Measurements from ENCODE around the gene EP400.
A peak's percentile ranks its signal among the peaks of the same experiment; 100 is the strongest.
"Not testable (repeated sequence)": the region's sequence is repeated elsewhere in the genome, so short reads cannot be mapped to it uniquely, and the experiment has no call there.

Gene EP400

GRCh38 chr12:132102297-132102696 lies 152.6 kb downstream of the EP400 start:
- DNase-seq = no peak

- not testable (repeated sequence) for DNase-seq
These were observed 153.3 kb downstream of the EP400 start for GRCh38 chr12:132103072-132103471.

GRCh38 chr12:132103542-132104308 lies 154.0 kb downstream of the EP400 start:
- DNase-seq = no peak

GRCh38 chr12:132105467-132105866 lies 155.7 kb downstream of the EP400 start:
- DNase-seq = no peak

- DNase-seq = no peak
These were observed 157.2 kb downstream of the EP400 start for GRCh38 chr12:132106921-132107320.

GRCh38 chr12:132108211-132108832 lies 158.6 kb downstream of the EP400 start:
- no peak for DNase-seq

GRCh38 chr12:132109741-132110140 lies 160.0 kb downstream of the EP400 start:
- DNase-seq = no peak

GRCh38 chr12:132110677-132111076 lies 160.9 kb downstream of the EP400 start:
- DNase-seq = no peak

- DNase-seq = no peak
These were observed 162.0 kb downstream of the EP400 start for GRCh38 chr12:132111654-132112304.

GRCh38 chr12:132114667-132115066 lies 164.9 kb downstream of the EP400 start:
- no peak for DNase-seq

GRCh38 chr12:132115500-132115899 lies 165.8 kb downstream of the EP400 start:
- DNase-seq = no peak

- no peak for DNase-seq
These were observed 167.2 kb downstream of the EP400 start for GRCh38 chr12:132116709-132117557.

GRCh38 chr12:132117558-132117875 lies 167.8 kb downstream of the EP400 start:
- DNase-seq = no peak

- no peak for DNase-seq
These were observed 169.1 kb downstream of the EP400 start for GRCh38 chr12:132118876-132119275.

- peak; percentile 91 for DNase-seq
These were observed 171.5 kb downstream of the EP400 start for GRCh38 chr12:132121283-132121682.

GRCh38 chr12:132123970-132124765 lies 174.4 kb downstream of the EP400 start:
- no peak for DNase-seq

GRCh38 chr12:132124766-132125425 lies 175.2 kb downstream of the EP400 start:
- no peak for DNase-seq

- no peak for DNase-seq
These were observed 176.0 kb downstream of the EP400 start for GRCh38 chr12:132125736-132126135.

GRCh38 chr12:132127041-132127440 lies 177.3 kb downstream of the EP400 start:
- DNase-seq = no peak

GRCh38 chr12:132129007-132129406 lies 179.3 kb downstream of the EP400 start:
- DNase-seq = peak; percentile 41

- no peak for DNase-seq
These were observed 180.9 kb downstream of the EP400 start for GRCh38 chr12:132130690-132131089.

All from NCI-H526 treated with DMSO at 0.1 percent for 48 hours (cell line).